Measurements from ENCODE around the gene KRT76. TPM values are rescaled to one million over a fixed set of nuclear protein-coding genes. Genes with fewer than 3 reads are reported as not detected.

Gene KRT76
- total and polyA plus RNA-seq, 2 experiments from 2014 or later, result not detected

- no peaks in the 10 kb centered on the region for H4K20me1 ChIP-seq (replicated peaks; ENCODE audit: insufficient read depth)
- Mint-ChIP-seq H3K4me3 (no peak overlapping the region), H3K27me3 (ENCODE audit: insufficient read depth, low read depth, poor library complexity) (no peaks in the 10 kb centered on the region), H3K9me3 (peaks cover 12% of the 10 kb centered on the region), H3K27ac (no peak overlapping the region), H3K36me3 (ENCODE audit: low read depth) (no peaks in the 10 kb centered on the region), H3K4me1 (no peaks in the 10 kb centered on the region)
- no peak overlapping the region for H3K27ac ChIP-seq (ENCODE audit: low read depth)
- H3K4me1 ChIP-seq (ENCODE audit: insufficient read depth), result no peaks in the 10 kb centered on the region
- H3K27me3 ChIP-seq (ENCODE audit: insufficient read depth), result no peaks in the 10 kb centered on the region
- no peak overlapping the region for H3K4me3 ChIP-seq
- ATAC-seq, result no peak
- DNase-seq (ENCODE audit: low spot score), result no peak
- H3K79me2 ChIP-seq (replicated peaks; ENCODE audit: insufficient read depth), result no peaks in the 10 kb centered on the region
- no peaks in the 10 kb centered on the region; the same call in 1 of the 2 replicates for H3K36me3 ChIP-seq (ENCODE audit: insufficient read depth)
- H3K9me2 ChIP-seq (ENCODE audit: insufficient read depth), result 0 out of 2 replicates have a peak, but pooled peaks cover 6% of the 10 kb centered on the region
- H3K4me2 ChIP-seq, result no peak overlapping the region
- TF ChIP-seq POLR2AphosphoS5 (IDR thresholded peaks at IDR 0.05; ENCODE audit: low read depth), result no peak
- TF ChIP-seq ETS1 (IDR thresholded peaks at IDR 0.05), result no peak
- TF ChIP-seq EZH2 (IDR thresholded peaks at IDR 0.05; ENCODE audit: low read depth, unreplicated experiment), result no peak
- TF ChIP-seq REST (IDR thresholded peaks at IDR 0.05; ENCODE audit: unreplicated experiment), result no peak
- TF ChIP-seq STAT1 (IDR thresholded peaks at IDR 0.05; ENCODE audit: unreplicated experiment), result no peak
- no peak for TF ChIP-seq EZH2phosphoT487 (IDR thresholded peaks at IDR 0.05; ENCODE audit: unreplicated experiment)
- TF ChIP-seq JUNB (IDR thresholded peaks at IDR 0.05; ENCODE audit: unreplicated experiment), result no peak
- no peak for TF ChIP-seq CTCF (conservative IDR thresholded peaks at IDR 0.05; ENCODE audit: low read depth in 2 of 2)
- TF ChIP-seq ZNF331 (CRISPR knock-in tag; IDR thresholded peaks at IDR 0.05; ENCODE audit: low read depth), result no peak
- no peak for TF ChIP-seq ZNF462 (CRISPR knock-in tag; IDR thresholded peaks at IDR 0.05)
- no peak for TF ChIP-seq CREB1 (CRISPR knock-in tag; IDR thresholded peaks at IDR 0.05; ENCODE audit: low read depth)
- TF ChIP-seq ZNF114 (CRISPR knock-in tag; IDR thresholded peaks at IDR 0.05), result no peak
- no peak for TF ChIP-seq NANOG (IDR thresholded peaks at IDR 0.05; ENCODE audit: borderline replicate concordance)
- H2AFZ ChIP-seq, result no peak overlapping the region
- no peaks in the 10 kb centered on the region for H3F3A ChIP-seq (replicated peaks; ENCODE audit: low read depth)
These were observed 10.7 kb downstream of the KRT76 start for GRCh38 chr12:52766351-52767019.

Measured in GM23338 (cell line).